ENCODE results near the gene PDE4B. TPM values are rescaled to one million over a fixed set of nuclear protein-coding genes. Genes with fewer than 3 reads are reported as not detected.

Gene PDE4B
- total RNA-seq, 1 donor from 2014 or later, result 7.6 TPM

DNA sequence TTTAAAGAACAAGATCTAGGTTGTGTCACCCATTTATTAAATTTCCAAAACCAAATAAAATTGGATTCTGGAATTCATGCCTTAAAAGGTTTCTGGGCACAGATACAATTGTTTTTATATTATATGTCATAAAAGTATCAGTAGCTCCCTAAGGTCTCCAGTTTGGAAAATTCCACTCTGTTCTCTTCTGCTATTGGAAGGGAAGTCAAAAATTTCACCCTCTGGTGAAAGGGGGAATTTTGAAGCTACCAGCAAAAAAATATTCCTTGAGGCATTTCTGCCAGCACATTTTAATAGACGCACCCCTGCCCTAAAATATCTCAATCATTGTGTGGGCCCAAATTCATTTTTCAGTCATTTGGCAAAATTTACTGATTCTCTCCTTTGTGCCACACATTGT lies 455.6 kb downstream of the PDE4B start:
- H3K27me3 ChIP-seq (ENCODE audit: insufficient read depth, low read length), result no peaks in the 10 kb centered on the region
- H3K27ac Mint-ChIP-seq (ENCODE audit: unreplicated experiment), result no peak overlapping the region
- H3K79me2 ChIP-seq (ENCODE audit: insufficient read depth, low read length), result no peaks in the 10 kb centered on the region
- no peaks in the 10 kb centered on the region for H3K27me3 Mint-ChIP-seq (ENCODE audit: low read depth, unreplicated experiment)
- no peaks in the 10 kb centered on the region for H3K9me3 Mint-ChIP-seq (ENCODE audit: unreplicated experiment)
- no peak overlapping the region for H3K4me3 Mint-ChIP-seq (ENCODE audit: unreplicated experiment)
- H3K36me3 Mint-ChIP-seq (ENCODE audit: low read depth, unreplicated experiment), result no peaks in the 10 kb centered on the region
- no peak overlapping the region for H3K4me3 ChIP-seq (ENCODE audit: insufficient read depth, low read depth, low read length)
- H3K9me3 ChIP-seq (ENCODE audit: insufficient read depth, low read depth, low read length), result no peaks in the 10 kb centered on the region
- H3K36me3 ChIP-seq (ENCODE audit: insufficient read depth, low read length), result no peaks in the 10 kb centered on the region
- DNase-seq (ENCODE audit: low read depth) (no peak), FAIRE-seq (no peak)
- H3K4me2 ChIP-seq (ENCODE audit: low read length), result no peak overlapping the region
- no peak overlapping the region for H2AFZ ChIP-seq (ENCODE audit: low read depth, low read length)
- TF ChIP-seq EZH2 (IDR thresholded peaks at IDR 0.05; ENCODE audit: insufficient read depth, low read length), result no peak
- TF ChIP-seq, protein P1, sequence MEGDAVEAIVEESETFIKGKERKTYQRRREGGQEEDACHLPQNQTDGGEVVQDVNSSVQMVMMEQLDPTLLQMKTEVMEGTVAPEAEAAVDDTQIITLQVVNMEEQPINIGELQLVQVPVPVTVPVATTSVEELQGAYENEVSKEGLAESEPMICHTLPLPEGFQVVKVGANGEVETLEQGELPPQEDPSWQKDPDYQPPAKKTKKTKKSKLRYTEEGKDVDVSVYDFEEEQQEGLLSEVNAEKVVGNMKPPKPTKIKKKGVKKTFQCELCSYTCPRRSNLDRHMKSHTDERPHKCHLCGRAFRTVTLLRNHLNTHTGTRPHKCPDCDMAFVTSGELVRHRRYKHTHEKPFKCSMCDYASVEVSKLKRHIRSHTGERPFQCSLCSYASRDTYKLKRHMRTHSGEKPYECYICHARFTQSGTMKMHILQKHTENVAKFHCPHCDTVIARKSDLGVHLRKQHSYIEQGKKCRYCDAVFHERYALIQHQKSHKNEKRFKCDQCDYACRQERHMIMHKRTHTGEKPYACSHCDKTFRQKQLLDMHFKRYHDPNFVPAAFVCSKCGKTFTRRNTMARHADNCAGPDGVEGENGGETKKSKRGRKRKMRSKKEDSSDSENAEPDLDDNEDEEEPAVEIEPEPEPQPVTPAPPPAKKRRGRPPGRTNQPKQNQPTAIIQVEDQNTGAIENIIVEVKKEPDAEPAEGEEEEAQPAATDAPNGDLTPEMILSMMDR (IDR thresholded peaks at IDR 0.05; ENCODE audit: insufficient read depth, low read depth, low read length), result no peak
- H3K9ac ChIP-seq (ENCODE audit: low read length), result no peak overlapping the region
- H3K27ac ChIP-seq (ENCODE audit: low read depth, low read length), result no peak overlapping the region
- H4K20me1 ChIP-seq (ENCODE audit: insufficient read depth, low read length), result no peaks in the 10 kb centered on the region
- H3K4me1 Mint-ChIP-seq (ENCODE audit: low read depth, unreplicated experiment), result peaks cover 10% of the 10 kb centered on the region
- H3K4me1 ChIP-seq (ENCODE audit: insufficient read depth, low read length), result peaks cover 25% of the 10 kb centered on the region

DNA sequence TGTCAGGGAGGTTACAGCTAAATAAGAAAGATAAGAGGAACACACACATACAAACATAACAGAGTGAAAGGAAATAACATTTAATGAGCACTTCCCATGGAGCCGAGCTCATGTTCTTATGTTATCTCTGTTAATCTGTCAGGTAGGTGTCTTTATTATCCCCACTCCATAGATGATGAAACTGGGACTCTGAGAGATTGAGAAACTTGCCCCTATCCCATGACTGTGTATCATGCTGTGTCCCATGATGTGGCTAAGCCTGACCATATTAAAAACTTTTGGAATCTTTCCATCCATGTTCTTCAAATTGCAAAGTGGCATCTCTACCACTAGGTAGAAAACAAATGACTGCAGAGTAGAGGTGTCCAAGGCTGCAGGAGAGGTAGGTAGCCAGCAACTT lies 456.1 kb downstream of the PDE4B start:
- Mint-ChIP-seq H3K36me3 (ENCODE audit: low read depth, unreplicated experiment) (no peaks in the 10 kb centered on the region), H3K27me3 (ENCODE audit: low read depth, unreplicated experiment) (no peaks in the 10 kb centered on the region), H3K27ac (ENCODE audit: unreplicated experiment) (no peak overlapping the region), H3K4me3 (ENCODE audit: unreplicated experiment) (no peak overlapping the region), H3K4me1 (ENCODE audit: low read depth, unreplicated experiment) (peaks cover 10% of the 10 kb centered on the region), H3K9me3 (ENCODE audit: unreplicated experiment) (no peaks in the 10 kb centered on the region)
- Histone ChIP-seq H3K9ac (ENCODE audit: low read length) (no peak overlapping the region), H3K4me2 (ENCODE audit: low read length) (no peak overlapping the region), H4K20me1 (ENCODE audit: insufficient read depth, low read length) (no peaks in the 10 kb centered on the region), H3K9me3 (ENCODE audit: insufficient read depth, low read depth, low read length) (no peaks in the 10 kb centered on the region), H3K36me3 (ENCODE audit: insufficient read depth, low read length) (no peaks in the 10 kb centered on the region), H3K27me3 (ENCODE audit: insufficient read depth, low read length) (no peaks in the 10 kb centered on the region), H3K79me2 (ENCODE audit: insufficient read depth, low read length) (no peaks in the 10 kb centered on the region), H3K4me1 (ENCODE audit: insufficient read depth, low read length) (peaks cover 20% of the 10 kb centered on the region), H2AFZ (ENCODE audit: low read depth, low read length) (no peak overlapping the region), H3K27ac (ENCODE audit: low read depth, low read length) (no peak overlapping the region), H3K4me3 (ENCODE audit: insufficient read depth, low read depth, low read length) (no peak overlapping the region)
- TF ChIP-seq, protein P1 (IDR thresholded peaks at IDR 0.05; ENCODE audit: insufficient read depth, low read depth, low read length), result no peak
- TF ChIP-seq EZH2 (IDR thresholded peaks at IDR 0.05; ENCODE audit: insufficient read depth, low read length), result no peak
- FAIRE-seq (no peak), DNase-seq (ENCODE audit: low read depth) (no peak)

DNA sequence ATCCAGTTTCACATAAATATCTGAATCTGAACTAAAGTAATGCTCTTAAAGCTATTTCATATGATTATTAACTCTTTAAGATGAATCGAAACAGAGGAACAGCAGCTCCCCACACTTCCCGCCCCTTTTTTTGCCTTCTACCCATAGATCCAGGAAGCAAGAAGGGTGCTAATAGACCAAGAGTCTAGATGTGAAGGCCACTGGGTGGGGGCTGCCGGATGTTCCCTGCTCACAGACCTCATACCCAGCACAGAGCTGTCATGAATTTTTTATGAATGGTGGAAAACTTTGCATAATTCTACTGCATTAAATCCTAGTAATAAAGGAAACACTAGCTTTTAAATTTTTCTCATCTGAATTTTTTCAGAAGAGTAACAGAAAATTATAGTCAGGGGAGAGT lies 457.4 kb downstream of the PDE4B start:
- H3K79me2 ChIP-seq (ENCODE audit: insufficient read depth, low read length), result no peaks in the 10 kb centered on the region
- Mint-ChIP-seq H3K27ac (ENCODE audit: unreplicated experiment) (no peak overlapping the region), H3K4me3 (ENCODE audit: unreplicated experiment) (no peak overlapping the region), H3K9me3 (ENCODE audit: unreplicated experiment) (no peaks in the 10 kb centered on the region), H3K27me3 (ENCODE audit: low read depth, unreplicated experiment) (no peaks in the 10 kb centered on the region), H3K4me1 (ENCODE audit: low read depth, unreplicated experiment) (peaks cover 15% of the 10 kb centered on the region), H3K36me3 (ENCODE audit: low read depth, unreplicated experiment) (no peaks in the 10 kb centered on the region)
- H3K9ac ChIP-seq (ENCODE audit: low read length), result no peak overlapping the region
- H3K27me3 ChIP-seq (ENCODE audit: insufficient read depth, low read length), result no peaks in the 10 kb centered on the region
- DNase-seq (ENCODE audit: low read depth) (no peak), FAIRE-seq (no peak)
- no peaks in the 10 kb centered on the region for H3K36me3 ChIP-seq (ENCODE audit: insufficient read depth, low read length)
- no peak overlapping the region for H3K4me3 ChIP-seq (ENCODE audit: insufficient read depth, low read depth, low read length)
- H3K4me2 ChIP-seq (ENCODE audit: low read length), result no peak overlapping the region
- no peaks in the 10 kb centered on the region for H3K9me3 ChIP-seq (ENCODE audit: insufficient read depth, low read depth, low read length)
- peaks cover 9% of the 10 kb centered on the region for H3K4me1 ChIP-seq (ENCODE audit: insufficient read depth, low read length)
- TF ChIP-seq EZH2 (IDR thresholded peaks at IDR 0.05; ENCODE audit: insufficient read depth, low read length), result no peak
- TF ChIP-seq, protein P1 (IDR thresholded peaks at IDR 0.05; ENCODE audit: insufficient read depth, low read depth, low read length), result no peak
- H2AFZ ChIP-seq (ENCODE audit: low read depth, low read length), result no peak overlapping the region
- H3K27ac ChIP-seq (ENCODE audit: low read depth, low read length), result no peak overlapping the region
- H4K20me1 ChIP-seq (ENCODE audit: insufficient read depth, low read length), result no peaks in the 10 kb centered on the region
